WTC11 (cell line): ENCODE data around the gene OIP5. TPM values are rescaled to one million over a fixed set of nuclear protein-coding genes. Genes with fewer than 3 reads are reported as not detected.
"Not testable (repeated sequence)": the region's sequence is repeated elsewhere in the genome, so short reads cannot be mapped to it uniquely, and the experiment has no call there.

Experiments
- ATAC-seq: fragments of 200-7000 bp; cut with Tn5 transposase; 2 replicates; pipeline ENCODE4 v1.10.0; 2021; ENCODE audit warnings: mild to moderate bottlenecking, moderate library complexity
- CTCF ChIA-PET: fragments of 300-600 bp; sonication (Branson Sonifier 250); formaldehyde crosslinking; loops from one replicate; lab custom pipeline; 2021; ENCODE audit warnings: antibody characterized with exemption; lab: Charles Lee
- POLR2A ChIA-PET: fragments of 350-600 bp; sonication (Branson Sonifier 250); formaldehyde crosslinking; loops from one replicate; lab custom pipeline; 2021; ENCODE audit warnings: antibody characterized with exemption; lab: Charles Lee
- DNase-seq: peaks from one replicate; pipeline ENCODE4 v3.0.0; 2021; ENCODE audit warnings: low spot score
- H3K27ac Mint-ChIP-seq: 2 replicates; pipeline ENCODE4 v1.8.0; 2021; ENCODE audit warnings: mixed read lengths
- H3K27me3 Mint-ChIP-seq: 2 replicates; pipeline ENCODE4 v1.8.0; 2021; ENCODE audit warnings: low read depth, mild to moderate bottlenecking, moderate library complexity, mixed read lengths
- H3K36me3 Mint-ChIP-seq: 2 replicates; pipeline ENCODE4 v1.8.0; 2021; ENCODE audit warnings: mixed read lengths
- H3K4me1 Mint-ChIP-seq: 2 replicates; pipeline ENCODE4 v1.8.0; 2022; ENCODE audit warnings: mixed read lengths
- H3K4me3 Mint-ChIP-seq: 2 replicates; pipeline ENCODE4 v1.8.0; 2021; ENCODE audit warnings: mild to moderate bottlenecking, moderate library complexity, mixed read lengths
- H3K9me3 Mint-ChIP-seq: 2 replicates; pipeline ENCODE4 v1.8.0; 2021; ENCODE audit warnings: mixed read lengths
- AR ChIP-seq: fragments of 250-450 bp; sonication (Bioruptor Pico); IDR thresholded peaks from 2 replicates; pipeline ENCODE4 v1.9.0; 2021; ENCODE audit warnings: mild to moderate bottlenecking
- ELF4 ChIP-seq: sonication (generic); formaldehyde crosslinking; IDR thresholded peaks from 2 replicates; pipeline ENCODE4 v1.8.1; 2022; ENCODE audit warnings: low read depth, mild to moderate bottlenecking, moderate library complexity, missing genetic modification reagents
- ESRRA ChIP-seq: sonication (generic); formaldehyde crosslinking; IDR thresholded peaks from 2 replicates; pipeline ENCODE4 v1.8.1; 2022; ENCODE audit warnings: mild to moderate bottlenecking, missing genetic modification reagents, borderline replicate concordance
- FOXP1 ChIP-seq: sonication (generic); formaldehyde crosslinking; IDR thresholded peaks from 2 replicates; pipeline ENCODE4 v1.8.0; 2022; ENCODE audit warnings: missing genetic modification reagents, mild to moderate bottlenecking, moderate library complexity, borderline replicate concordance
- HMGXB4 ChIP-seq: sonication (generic); formaldehyde crosslinking; IDR thresholded peaks from 2 replicates; pipeline ENCODE4 v1.8.1; 2023; ENCODE audit warnings: mild to moderate bottlenecking, moderate library complexity, missing genetic modification reagents
- KAT7 ChIP-seq: sonication (generic); formaldehyde crosslinking; IDR thresholded peaks from 2 replicates; pipeline ENCODE4 v1.8.1; 2023; ENCODE audit warnings: missing genetic modification reagents, mild to moderate bottlenecking, borderline replicate concordance
- MLX ChIP-seq: sonication (generic); formaldehyde crosslinking; IDR thresholded peaks from 2 replicates; pipeline ENCODE4 v1.8.1; 2023; ENCODE audit warnings: mild to moderate bottlenecking, missing genetic modification reagents, moderate library complexity
- RORB ChIP-seq: fragments of 250-450 bp; sonication (Bioruptor Pico); IDR thresholded peaks from 2 replicates; pipeline ENCODE4 v1.9.0; 2021; ENCODE audit warnings: mild to moderate bottlenecking
- SMAD4 ChIP-seq: sonication (generic); formaldehyde crosslinking; IDR thresholded peaks from 2 replicates; pipeline ENCODE4 v1.8.0; 2022; ENCODE audit warnings: mild to moderate bottlenecking, missing genetic modification reagents
- TEAD1 ChIP-seq: sonication (generic); formaldehyde crosslinking; IDR thresholded peaks from 2 replicates; pipeline ENCODE4 v1.8.0; 2022; ENCODE audit warnings: mild to moderate bottlenecking, missing genetic modification reagents
- TEAD4 ChIP-seq: sonication (generic); formaldehyde crosslinking; IDR thresholded peaks from 2 replicates; pipeline ENCODE4 v1.8.0; 2022; ENCODE audit warnings: mild to moderate bottlenecking, missing genetic modification reagents
- USF1 ChIP-seq: sonication (generic); formaldehyde crosslinking; IDR thresholded peaks from 2 replicates; pipeline ENCODE4 v1.8.0; 2022; ENCODE audit warnings: mild to moderate bottlenecking, missing genetic modification reagents
- ZMAT4 ChIP-seq: fragments of 250-450 bp; sonication (Bioruptor Pico); IDR thresholded peaks from 2 replicates; pipeline ENCODE4 v1.9.0; 2021; ENCODE audit warnings: mild to moderate bottlenecking
- ZNF121 ChIP-seq: sonication (generic); formaldehyde crosslinking; IDR thresholded peaks from 2 replicates; pipeline ENCODE4 v1.8.0; 2023; ENCODE audit warnings: missing genetic modification reagents
- ZNF317 ChIP-seq: sonication (generic); formaldehyde crosslinking; IDR thresholded peaks from 2 replicates; pipeline ENCODE4 v1.8.1; 2023; ENCODE audit warnings: low read depth, mild to moderate bottlenecking, moderate library complexity, missing genetic modification reagents, borderline replicate concordance
- ZNF416 ChIP-seq: fragments of 250-450 bp; sonication (Bioruptor Pico); IDR thresholded peaks from 2 replicates; pipeline ENCODE4 v1.9.0; 2021; ENCODE audit warnings: mild to moderate bottlenecking, inconsistent platforms
- total RNA-seq: library from RNA; stranded (reverse); gene quantifications from 3 replicates; pipeline ENCODE4 v1.2.3, GENCODE V29; 2021

Gene OIP5
- total RNA-seq, 1 experiment from 2014 or later: 33.7 TPM

- TF ChIP-seq ESRRA (CRISPR knock-in tag): no peak
- no peak for TF ChIP-seq RORB (CRISPR knock-in tag)
- no peak for TF ChIP-seq SMAD4 (CRISPR knock-in tag)
- no peak for TF ChIP-seq ELF4 (CRISPR knock-in tag)
- TF ChIP-seq ZNF317 (CRISPR knock-in tag): no peak
- TF ChIP-seq, all 79 proteins: peak for 0
These were observed 8.8 kb downstream of the OIP5 start (continued) for GRCh38 chr15:41323611-41324010.

- peaks cover 63% of the 10 kb centered on the region for H3K36me3 Mint-ChIP-seq
These were observed 11.5 kb downstream of the OIP5 start for GRCh38 chr15:41320805-41321330.

GRCh38 chr15:41309226-41309905, 23.0 kb downstream of the OIP5 start:
- DNase-seq: no peak
- peaks cover 4% of the 10 kb centered on the region for H3K4me1 Mint-ChIP-seq
- no peak for TF ChIP-seq FOXP1
- no peak for TF ChIP-seq TEAD1 (CRISPR knock-in tag)
- TF ChIP-seq, all 79 proteins: peak for 0
- Mint-ChIP-seq H3K36me3 (peaks cover 16% of the 10 kb centered on the region), H3K9me3 (no peaks in the 10 kb centered on the region), H3K4me3 (no peak overlapping the region), H3K27ac (no peak overlapping the region), H3K27me3 (no peaks in the 10 kb centered on the region)
- ChIA-PET CTCF (no interaction called here), POLR2A (no interaction called here)
- ATAC-seq: no peak

More at GRCh38 chr15:41320805-41321330, 11.5 kb downstream of the OIP5 start:
- ATAC-seq, CTCF ChIA-PET, H3K27me3 Mint-ChIP-seq, H3K4me1 Mint-ChIP-seq, H3K4me3 Mint-ChIP-seq, H3K9me3 Mint-ChIP-seq, DNase-seq, H3K27ac Mint-ChIP-seq, POLR2A ChIA-PET: not testable (repeated sequence)

- Mint-ChIP-seq H3K27me3 (no peaks in the 10 kb centered on the region), H3K4me3 (no peak overlapping the region), H3K27ac (no peak overlapping the region), H3K36me3 (peaks cover 8% of the 10 kb centered on the region), H3K9me3 (no peaks in the 10 kb centered on the region), H3K4me1 (peaks cover 20% of the 10 kb centered on the region)
- POLR2A ChIA-PET: no interaction called here
- no peak for DNase-seq
- CTCF ChIA-PET: interaction anchor here (1.2 kb wide), 1 partner anchor 25 kb away, joined by 4 read pairs; the partner anchor contains the start of genes NUSAP1 and OIP5
- TF ChIP-seq KAT7 (no peak), ZNF121 (CRISPR knock-in tag) (no peak), TEAD4 (CRISPR knock-in tag) (no peak), ZMAT4 (CRISPR knock-in tag) (no peak), ZNF317 (CRISPR knock-in tag) (no peak), HMGXB4 (no peak), RORB (CRISPR knock-in tag) (no peak)
- no peak for ATAC-seq
These were observed 24.7 kb downstream of the OIP5 start for GRCh38 chr15:41307679-41308078.

GRCh38 chr15:41304149-41304770, 28.1 kb downstream of the OIP5 start:
- peaks cover 12% of the 10 kb centered on the region for H3K36me3 Mint-ChIP-seq
- peak overlapping the region; percentile 81 for H3K27ac Mint-ChIP-seq
- DNase-seq (no peak), ATAC-seq (no peak)
- no peaks in the 10 kb centered on the region for H3K9me3 Mint-ChIP-seq
- H3K4me3 Mint-ChIP-seq: no peak overlapping the region
- POLR2A ChIA-PET: no interaction called here
- no peaks in the 10 kb centered on the region for H3K27me3 Mint-ChIP-seq
- H3K4me1 Mint-ChIP-seq: peaks cover 50% of the 10 kb centered on the region
- CTCF ChIA-PET: no interaction called here
- TF ChIP-seq AR (CRISPR knock-in tag) (no peak), USF1 (CRISPR knock-in tag) (no peak), ZNF416 (CRISPR knock-in tag) (no peak), MLX (no peak)
